ENCODE measurements around the gene METTL2B.

The METTL2B gene

GRCh38 chr7:128448751-128449302 is 27.7 kb upstream of the METTL2B start:
- in situ Hi-C loops (cut with MboI; ENCODE audit: low sequenced_read_pairs, unreplicated experiment), result no loop called here
- no peak for DNase-seq (ENCODE audit: low spot score)
- TF ChIP-seq, protein P1, sequence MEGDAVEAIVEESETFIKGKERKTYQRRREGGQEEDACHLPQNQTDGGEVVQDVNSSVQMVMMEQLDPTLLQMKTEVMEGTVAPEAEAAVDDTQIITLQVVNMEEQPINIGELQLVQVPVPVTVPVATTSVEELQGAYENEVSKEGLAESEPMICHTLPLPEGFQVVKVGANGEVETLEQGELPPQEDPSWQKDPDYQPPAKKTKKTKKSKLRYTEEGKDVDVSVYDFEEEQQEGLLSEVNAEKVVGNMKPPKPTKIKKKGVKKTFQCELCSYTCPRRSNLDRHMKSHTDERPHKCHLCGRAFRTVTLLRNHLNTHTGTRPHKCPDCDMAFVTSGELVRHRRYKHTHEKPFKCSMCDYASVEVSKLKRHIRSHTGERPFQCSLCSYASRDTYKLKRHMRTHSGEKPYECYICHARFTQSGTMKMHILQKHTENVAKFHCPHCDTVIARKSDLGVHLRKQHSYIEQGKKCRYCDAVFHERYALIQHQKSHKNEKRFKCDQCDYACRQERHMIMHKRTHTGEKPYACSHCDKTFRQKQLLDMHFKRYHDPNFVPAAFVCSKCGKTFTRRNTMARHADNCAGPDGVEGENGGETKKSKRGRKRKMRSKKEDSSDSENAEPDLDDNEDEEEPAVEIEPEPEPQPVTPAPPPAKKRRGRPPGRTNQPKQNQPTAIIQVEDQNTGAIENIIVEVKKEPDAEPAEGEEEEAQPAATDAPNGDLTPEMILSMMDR (IDR thresholded peaks at IDR 0.05; ENCODE audit: borderline replicate concordance, control extremely low read depth, extremely low read depth, insufficient read depth, missing control alignments), result no peak

DNA sequence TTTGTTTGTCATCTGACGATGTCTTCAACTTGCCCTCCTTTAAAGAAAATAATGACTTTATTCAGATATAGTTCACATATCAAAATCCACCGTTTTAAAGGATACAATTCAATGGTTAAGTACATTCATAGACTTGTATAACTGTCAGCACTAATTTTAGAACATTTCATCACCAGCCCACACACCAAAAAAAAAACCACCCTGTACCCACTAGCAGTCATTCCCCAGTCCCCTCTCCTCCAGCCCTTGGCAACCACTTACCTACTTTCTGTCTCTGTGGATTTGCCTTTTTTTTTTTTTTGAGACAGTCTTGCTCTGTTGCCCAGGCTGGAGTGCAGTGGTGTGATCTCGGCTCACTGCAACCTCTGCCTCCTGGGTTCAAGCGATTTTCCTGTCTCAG is 26.1 kb upstream of the METTL2B start:
- DNase-seq (ENCODE audit: low spot score), result no peak
- in situ Hi-C loops (cut with MboI; ENCODE audit: low sequenced_read_pairs, unreplicated experiment), result no loop called here
- TF ChIP-seq, protein P1 (IDR thresholded peaks at IDR 0.05; ENCODE audit: borderline replicate concordance, control extremely low read depth, extremely low read depth, insufficient read depth, missing control alignments), result no peak

DNA sequence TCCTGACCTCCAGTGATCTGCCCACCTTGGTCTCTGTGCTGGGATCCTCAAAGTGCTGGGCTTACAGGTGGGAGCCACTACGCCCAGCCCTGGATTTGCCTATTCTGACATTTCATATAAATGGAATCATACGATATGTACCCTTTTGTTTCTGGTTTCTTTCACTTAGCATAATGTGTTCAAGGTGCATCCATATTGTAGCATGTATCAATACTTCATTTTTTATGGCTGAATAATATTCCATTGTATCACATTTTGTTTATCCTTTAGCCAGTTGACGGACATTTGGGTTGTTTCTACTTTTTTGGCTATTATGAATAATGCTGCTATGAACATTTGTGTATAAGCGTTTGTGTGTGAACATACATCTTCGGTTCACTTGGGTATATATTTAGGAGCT is 25.6 kb upstream of the METTL2B start:
- in situ Hi-C loops (cut with MboI; ENCODE audit: low sequenced_read_pairs, unreplicated experiment), result no loop called here
- TF ChIP-seq, protein P1 (IDR thresholded peaks at IDR 0.05; ENCODE audit: borderline replicate concordance, control extremely low read depth, extremely low read depth, insufficient read depth, missing control alignments), result no peak
- no peak for DNase-seq (ENCODE audit: low spot score)

- no peak for DNase-seq (ENCODE audit: low spot score)
- TF ChIP-seq, protein P1 (IDR thresholded peaks at IDR 0.05; ENCODE audit: borderline replicate concordance, control extremely low read depth, extremely low read depth, insufficient read depth, missing control alignments), result no peak
- in situ Hi-C loops (cut with MboI; ENCODE audit: low sequenced_read_pairs, unreplicated experiment), result no loop called here
Measured at GRCh38 chr7:128452552-128452951, 24.0 kb upstream of the METTL2B start.

DNA sequence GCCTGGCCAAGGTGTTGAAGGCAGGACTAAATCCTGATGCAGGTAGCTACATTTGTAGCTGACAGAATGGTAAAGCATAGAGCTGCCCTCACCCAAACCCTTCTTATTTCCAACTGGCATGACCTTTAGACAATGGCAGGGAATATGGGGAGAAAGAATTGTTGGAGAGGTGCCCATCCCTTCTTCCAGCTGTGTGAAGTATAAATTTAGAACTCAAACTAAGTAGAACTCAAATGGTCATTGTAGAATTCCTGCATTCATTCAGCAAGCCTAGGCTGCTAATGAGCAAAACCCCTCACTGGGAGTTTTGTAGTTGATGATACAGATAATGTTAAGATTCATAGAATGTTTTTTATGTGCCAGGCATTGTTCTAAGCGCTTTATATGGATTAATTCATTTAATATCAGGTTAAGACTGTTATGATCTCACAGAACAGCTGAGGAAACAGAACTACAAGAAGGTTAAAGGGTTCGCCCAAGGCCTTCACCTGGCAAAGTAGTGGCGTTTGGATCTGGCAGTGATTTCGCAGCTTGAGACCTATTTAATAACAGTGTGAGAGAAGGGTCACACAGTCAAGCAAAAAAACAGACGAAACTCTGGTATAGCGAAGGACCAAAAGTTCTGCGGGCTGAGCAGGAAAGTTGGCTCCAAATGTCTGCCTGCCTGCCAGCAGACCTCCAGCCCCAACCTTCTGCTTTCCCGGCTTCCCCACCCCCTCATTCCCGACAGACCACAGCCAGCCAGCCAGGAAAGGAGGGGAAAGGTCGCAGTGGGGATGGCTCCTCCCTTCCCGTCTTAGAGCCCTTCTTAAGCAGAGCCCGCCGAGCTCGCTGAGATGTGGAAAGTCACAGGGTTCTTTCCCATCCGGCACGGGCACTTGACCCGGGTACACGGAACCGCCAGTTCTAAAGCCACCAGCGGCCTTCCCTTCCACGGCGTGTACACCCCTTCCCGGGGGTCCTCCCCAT is 22.4 kb upstream of the METTL2B start:
- TF ChIP-seq, protein P1 (IDR thresholded peaks at IDR 0.05; ENCODE audit: borderline replicate concordance, control extremely low read depth, extremely low read depth, insufficient read depth, missing control alignments), result no peak
- DNase-seq (ENCODE audit: low spot score), result no peak
- in situ Hi-C loops (cut with MboI; ENCODE audit: low sequenced_read_pairs, unreplicated experiment), result no loop called here

GRCh38 chr7:128454808-128455542 is 21.6 kb upstream of the METTL2B start:
- in situ Hi-C loops (cut with MboI; ENCODE audit: low sequenced_read_pairs, unreplicated experiment), result no loop called here
- DNase-seq (ENCODE audit: low spot score), result no peak
- TF ChIP-seq, protein P1 (IDR thresholded peaks at IDR 0.05; ENCODE audit: borderline replicate concordance, control extremely low read depth, extremely low read depth, insufficient read depth, missing control alignments), result no peak

All from GM13976 (cell line).